Measurements from ENCODE around the gene GPR35.

GRCh38 chr2:240636563-240637115 is 11.4 kb downstream of the GPR35 start:
- TF ChIP-seq CTCF (IDR thresholded peaks at IDR 0.05) (no peak), POLR2AphosphoS5 (IDR thresholded peaks at IDR 0.05) (no peak), POLR2A (IDR thresholded peaks at IDR 0.05) (no peak), EP300 (IDR thresholded peaks at IDR 0.05) (no peak)

Data from upper lobe of left lung (tissue), 4 donors.